Activated CD4-positive, alpha-beta T cell treated with anti-CD3 and anti-CD28 coated beads for 4 hours (primary cell): ENCODE data around the gene ERG.

Experiments used
- DNase-seq, 2 donors: peaks; one replicate each; pipeline ENCODE4 v3.0.0-alpha.2; 2020

The ERG gene

DNA sequence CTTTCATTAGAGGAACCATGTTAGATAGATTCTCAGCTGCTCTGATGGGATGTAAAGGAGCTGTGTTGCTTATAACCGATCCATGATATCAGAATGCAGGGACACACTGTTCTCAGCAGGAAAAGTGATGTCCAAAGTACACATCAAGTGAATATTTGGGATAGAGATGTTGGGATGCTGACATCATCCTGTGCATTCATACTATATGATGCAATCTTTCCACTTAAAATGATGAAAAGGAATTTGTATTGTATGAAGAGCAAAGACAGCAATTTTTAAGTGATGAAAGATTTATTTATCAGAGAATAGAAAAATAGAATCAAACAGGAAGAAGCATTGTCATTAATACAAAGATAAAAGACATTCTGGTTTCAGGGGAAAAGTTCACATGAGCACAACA lies 110.1 kb downstream of the ERG start:
- no peak for DNase-seq

DNA sequence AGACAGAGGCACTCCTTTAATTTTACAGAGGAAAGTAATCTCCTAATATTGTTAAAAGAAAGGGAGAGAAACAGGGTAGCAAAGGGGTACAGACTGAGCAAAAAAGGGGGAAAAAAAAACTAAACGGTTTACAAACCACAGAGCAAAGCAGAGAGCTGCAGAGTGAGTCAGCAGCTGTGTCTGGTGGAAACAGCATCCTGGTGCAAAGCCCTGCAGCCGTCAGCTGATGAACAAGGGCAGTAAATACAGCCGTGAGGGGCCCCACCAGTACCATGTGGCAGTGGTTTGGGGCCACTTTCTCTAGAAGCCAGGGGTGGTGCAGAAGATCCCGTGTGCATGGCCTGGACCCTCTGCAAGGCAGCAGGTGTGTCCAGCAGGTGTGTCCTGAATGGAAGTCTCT lies 111.3 kb downstream of the ERG start:
- DNase-seq = no peak

DNA sequence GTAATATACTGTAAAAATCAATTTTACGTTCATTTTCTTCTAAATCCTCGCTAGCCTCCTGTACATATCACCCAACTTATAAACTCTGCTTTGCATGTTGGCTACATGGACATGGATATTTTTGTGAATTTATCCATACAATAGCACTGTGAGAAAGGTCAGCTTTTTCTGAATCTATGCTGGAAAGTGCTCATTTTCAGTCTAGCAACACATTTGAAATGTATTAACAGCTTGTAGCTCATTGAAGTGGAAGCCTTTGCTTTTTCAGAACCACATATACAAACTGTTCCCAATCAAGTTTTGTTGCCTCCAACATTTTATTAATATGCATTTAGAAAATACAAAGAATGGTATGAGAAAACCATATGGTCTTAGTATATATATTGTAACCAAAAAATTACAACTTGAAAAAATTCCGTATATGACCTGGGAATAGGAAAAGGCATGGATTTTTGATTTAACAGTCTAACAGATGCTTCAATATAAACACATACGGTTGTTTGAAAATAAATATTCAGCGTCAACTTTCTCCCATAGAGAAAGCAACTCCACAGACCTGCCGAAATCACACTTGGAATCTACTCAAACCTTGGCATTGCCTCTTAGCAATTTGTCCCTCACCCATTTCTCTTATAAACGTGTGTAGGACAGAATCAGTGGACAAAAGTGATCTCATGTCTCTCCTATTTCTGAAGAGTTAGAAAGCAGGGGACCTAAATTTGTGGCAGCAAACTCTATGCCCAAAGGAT lies 112.7 kb downstream of the ERG start:
- DNase-seq = no peak

- no peak for DNase-seq
These were observed 113.4 kb downstream of the ERG start for GRCh38 chr21:38384675-38385426.

- DNase-seq = no peak
These were observed 114.1 kb downstream of the ERG start for GRCh38 chr21:38384238-38384560.

GRCh38 chr21:38383411-38384237 lies 114.7 kb downstream of the ERG start:
- DNase-seq = no peak

DNA sequence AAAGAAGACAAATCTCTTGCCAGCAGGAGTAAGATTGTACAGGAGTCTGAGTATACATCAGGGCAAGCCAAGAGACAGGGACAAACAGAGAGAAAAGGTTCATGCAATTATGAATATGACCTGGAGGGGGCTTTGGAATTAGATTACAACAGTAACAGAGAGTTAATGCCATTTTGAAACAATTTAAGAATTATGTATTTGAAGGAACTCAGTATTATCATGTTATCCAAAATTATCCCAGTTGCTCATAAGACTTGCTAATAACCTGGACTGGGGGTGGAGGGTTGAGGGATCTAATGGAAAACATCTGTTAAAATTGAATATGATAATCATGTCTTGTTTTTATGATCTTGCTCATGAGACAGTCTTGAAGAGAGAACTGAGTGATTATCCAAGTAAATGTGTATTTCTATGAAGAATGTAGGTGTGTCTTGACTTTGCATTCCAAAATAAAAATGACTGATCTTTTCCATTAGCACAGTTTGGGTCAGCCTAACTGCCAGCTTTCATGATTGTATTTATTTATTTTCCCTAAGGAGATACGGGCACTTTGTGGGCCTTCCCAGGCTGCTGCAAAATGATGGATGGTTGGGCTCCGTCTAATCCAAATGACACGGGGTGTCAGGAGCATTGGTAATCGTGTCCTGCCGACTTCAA lies 117.7 kb downstream of the ERG start:
- DNase-seq = no peak

DNA sequence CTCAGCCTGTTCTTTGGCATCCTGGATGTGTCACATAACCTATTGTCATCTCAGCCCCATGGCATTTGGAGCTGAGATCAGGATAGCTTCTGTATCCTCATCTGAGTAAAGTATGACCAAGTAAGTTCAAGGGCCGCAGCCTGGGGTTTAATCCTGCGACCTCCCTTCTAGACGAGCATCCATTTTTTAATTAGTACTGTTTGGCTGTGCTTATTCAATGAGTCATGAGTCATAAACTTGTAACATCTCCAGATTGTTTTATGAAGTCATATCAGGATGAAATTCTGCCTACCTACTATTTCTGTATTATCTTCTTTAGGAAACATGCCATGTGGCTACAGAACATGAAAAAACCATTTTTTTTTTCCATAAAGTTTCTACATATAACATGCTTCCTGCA lies 119.1 kb downstream of the ERG start:
- DNase-seq = no peak

GRCh38 chr21:38377165-38378088 lies 120.8 kb downstream of the ERG start:
- DNase-seq = no peak

- no peak for DNase-seq
These were observed 121.6 kb downstream of the ERG start for GRCh38 chr21:38376693-38377092.

DNA sequence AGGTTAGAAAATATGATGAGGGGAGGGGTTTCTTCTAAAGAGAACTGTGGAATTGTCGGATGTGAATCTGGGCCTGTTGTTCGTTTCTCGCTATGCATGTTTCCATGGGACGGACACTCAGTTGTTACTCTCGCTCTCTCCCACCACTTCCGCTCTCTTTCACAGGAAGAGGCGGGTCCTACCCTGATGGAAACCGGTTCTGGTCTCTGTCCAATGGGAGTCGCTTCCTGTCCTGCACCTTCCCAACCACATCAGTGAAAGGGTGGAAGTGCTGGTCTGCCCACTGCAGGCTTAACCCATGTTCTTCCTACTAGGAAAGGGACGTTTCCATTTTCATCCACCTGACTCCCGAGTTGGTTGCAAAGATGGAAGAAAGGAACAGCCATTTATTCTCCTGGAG lies 122.0 kb downstream of the ERG start:
- DNase-seq = no peak

DNA sequence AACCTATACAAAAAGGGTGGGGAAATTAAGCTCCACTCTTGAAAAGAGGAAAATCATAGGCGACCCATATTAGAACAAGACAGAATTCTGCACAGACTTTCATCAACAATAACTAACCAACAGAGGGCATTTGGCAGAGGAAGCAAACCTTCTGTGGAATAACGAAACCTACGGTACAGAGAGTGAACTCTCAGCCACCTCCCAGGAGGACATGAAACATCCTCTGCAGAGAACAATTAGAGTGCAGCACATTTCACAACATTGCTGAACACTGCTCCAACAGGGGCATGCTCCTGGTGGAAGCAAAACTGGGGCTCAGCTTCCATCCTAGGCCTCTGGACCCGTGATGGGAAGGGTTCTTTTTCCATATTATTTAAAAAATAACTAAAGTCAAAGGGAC lies 130.6 kb downstream of the ERG start:
- no peak for DNase-seq

- DNase-seq = no peak
These were observed 132.8 kb downstream of the ERG start for GRCh38 chr21:38365521-38365920.

GRCh38 chr21:38363693-38364092 lies 134.6 kb downstream of the ERG start:
- no peak for DNase-seq

- no peak for DNase-seq
These were observed 137.0 kb downstream of the ERG start for GRCh38 chr21:38361324-38361723.

GRCh38 chr21:38359835-38360234 lies 138.4 kb downstream of the ERG start:
- no peak for DNase-seq

- DNase-seq = no peak
These were observed 139.2 kb downstream of the ERG start for GRCh38 chr21:38359090-38359489.

- DNase-seq = no peak
These were observed 139.6 kb downstream of the ERG start for GRCh38 chr21:38358666-38359065.

GRCh38 chr21:38358098-38358497 lies 140.2 kb downstream of the ERG start:
- no peak for DNase-seq

GRCh38 chr21:38356883-38357625 lies 141.2 kb downstream of the ERG start:
- DNase-seq = no peak
